HG03103 (cell line): ENCODE data around the gene IFNA13.
"Not testable (repeated sequence)": the region's sequence is repeated elsewhere in the genome, so short reads cannot be mapped to it uniquely, and the experiment has no call there.

Experiments used
- ATAC-seq: cut with Tn5 transposase; IDR thresholded peaks from one replicate; pipeline ENCODE4 v1.9.1; 2021; ENCODE audit warnings: low read depth; ENCODE audit not compliant: unreplicated experiment

IFNA13 gene

DNA sequence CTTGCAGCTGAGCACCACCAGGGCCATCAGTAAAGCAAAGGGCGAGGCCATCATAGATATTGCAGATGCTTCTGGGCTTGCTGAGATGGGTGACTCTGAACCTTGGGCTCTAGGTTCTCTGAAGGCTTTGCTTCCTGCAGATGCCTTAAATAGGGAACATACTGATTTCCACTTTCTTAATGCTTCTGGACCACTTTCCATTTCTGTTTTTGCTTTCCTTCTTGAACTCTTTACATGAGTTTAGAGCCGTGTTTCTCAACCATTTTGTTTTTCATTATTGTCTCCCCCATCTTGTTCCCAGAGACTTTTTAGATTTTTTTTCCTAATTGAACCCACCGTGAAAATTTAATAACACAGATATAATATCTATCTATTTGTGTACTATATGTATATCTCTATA is at the start of gene IFNA13:
TSS of gene IFNA13 (minus strand) at position 101 of the 400 bp plus-strand sequence. CDS start at position 54, 47 bp downstream.
- no peak for ATAC-seq

DNA sequence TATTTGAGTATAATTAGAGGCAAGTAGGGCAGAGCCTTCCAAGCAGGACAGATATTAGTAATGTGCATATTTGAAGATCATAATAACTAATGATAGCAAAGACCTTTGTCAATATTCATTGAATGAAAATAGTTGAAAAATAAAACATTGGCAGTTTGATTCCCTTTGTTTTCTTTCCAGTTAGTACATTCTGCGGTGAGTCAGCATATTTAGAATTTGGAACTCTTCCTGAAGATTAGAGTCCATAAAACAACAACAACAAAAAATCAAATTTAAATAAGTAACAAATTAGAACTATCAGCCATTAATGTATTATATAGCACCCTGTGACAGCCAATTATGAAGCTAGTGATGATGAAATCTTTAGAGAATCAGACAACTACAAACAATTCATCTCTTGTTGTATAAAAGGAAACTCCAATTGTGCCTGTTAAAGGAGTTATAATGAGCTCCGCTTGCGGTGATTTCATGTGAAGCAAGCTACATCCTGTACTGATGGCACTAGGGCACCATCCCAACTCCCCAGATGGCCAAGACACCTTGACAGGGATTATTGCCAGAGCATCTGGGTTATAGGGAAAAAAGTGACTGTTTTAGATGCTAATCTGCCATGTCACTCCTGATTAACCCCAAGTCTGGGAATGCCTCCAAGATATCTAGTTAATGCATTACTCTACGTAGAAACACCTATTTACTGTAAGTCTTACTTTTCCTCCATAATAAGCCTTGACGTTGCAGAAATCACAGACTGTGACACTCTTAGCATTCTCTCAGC is 47.8 kb upstream of the IFNA13 start:
- no peak for ATAC-seq

DNA sequence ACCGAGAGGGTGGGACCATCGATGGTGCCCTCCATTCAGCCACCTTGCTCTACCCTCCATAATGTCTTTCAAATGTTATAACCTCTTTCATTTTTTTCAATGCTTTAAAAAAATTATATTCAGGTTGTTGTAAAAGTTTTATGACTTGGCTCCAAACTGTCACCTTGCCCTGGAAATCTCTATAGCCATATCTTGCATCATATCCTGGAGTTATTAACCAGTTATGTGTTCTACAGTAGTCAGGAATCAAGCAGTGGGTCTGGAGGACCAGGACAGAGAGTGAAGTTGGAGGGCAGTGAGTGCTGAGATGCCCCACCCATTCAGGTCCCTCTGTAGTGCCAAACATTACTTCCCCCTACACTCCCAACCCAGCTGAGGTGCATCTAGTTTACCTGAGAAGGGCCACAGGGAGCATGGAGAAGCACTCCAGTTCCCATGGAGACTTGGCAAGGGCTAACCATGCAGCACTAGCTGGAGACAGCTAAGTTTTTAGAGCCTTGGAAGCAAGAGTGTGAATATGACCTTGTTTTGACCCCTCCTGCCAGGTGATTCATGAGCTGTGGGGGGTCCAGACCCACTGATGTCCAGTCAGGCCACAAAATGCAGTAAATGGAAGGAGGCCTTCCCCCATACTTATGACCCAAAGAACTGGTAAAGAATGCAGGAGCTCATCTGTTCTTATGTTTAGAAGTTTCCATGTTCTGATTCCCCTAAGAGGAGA is 46.5 kb upstream of the IFNA13 start:
- no peak for ATAC-seq

DNA sequence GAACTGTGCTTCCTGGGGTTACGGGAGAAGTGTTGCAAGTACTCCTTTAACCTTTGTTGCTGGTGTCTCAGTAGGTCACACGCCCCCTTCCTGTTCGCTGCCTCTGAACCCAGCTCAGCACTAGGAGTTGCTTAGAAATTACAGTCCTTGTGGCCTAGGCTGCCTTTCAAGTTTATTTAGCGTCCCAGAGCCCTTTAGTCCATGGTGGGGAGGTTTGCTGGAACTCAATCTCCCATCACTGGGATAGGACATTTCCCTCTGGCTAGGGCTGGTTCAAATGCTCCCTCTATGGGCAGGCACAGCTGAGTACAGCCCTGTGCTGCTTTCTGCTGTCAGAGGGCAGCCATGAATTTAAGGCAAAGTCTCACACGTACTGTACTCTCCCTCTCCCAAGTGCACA is 45.8 kb upstream of the IFNA13 start:
- peak; percentile 44 for ATAC-seq

DNA sequence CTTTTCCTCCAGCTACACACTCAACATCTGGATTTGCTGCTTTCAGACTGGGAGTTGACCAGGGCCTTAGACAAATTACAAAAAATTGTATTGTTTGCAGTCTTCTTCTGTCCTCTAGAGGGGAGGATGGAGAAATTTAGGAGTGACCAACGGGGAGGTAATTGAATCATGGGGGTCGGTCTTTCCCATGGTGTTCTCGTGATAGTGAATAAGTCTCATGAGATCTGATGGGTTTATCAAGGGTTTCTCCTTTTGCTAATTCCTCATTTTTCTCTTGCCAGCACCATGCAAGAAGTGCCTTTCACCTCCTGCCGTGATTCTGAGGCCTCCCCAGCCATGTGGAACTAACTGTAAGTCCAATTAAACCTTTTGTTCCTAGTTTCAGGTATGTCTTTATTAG is 45.3 kb upstream of the IFNA13 start:
- no peak for ATAC-seq

DNA sequence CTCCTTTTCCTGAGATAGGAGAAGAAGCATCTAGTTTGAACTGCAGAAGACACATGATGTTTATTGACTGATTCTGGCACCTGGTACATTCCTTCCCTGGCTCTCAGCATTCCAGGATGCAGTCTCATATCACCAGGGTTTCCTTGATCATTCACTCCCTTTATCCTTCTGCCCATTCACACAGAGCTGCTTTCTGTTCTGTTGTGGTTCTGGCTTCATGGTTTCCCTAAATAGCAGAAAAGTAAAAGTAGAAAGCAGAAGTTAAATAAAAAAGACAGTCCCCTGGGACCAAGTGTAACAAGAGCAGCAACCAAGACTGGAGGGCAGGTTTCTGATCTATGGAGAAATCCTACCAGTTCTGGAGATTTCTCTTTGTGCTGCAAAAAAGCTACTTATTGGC is 44.2 kb upstream of the IFNA13 start:
- no peak for ATAC-seq

DNA sequence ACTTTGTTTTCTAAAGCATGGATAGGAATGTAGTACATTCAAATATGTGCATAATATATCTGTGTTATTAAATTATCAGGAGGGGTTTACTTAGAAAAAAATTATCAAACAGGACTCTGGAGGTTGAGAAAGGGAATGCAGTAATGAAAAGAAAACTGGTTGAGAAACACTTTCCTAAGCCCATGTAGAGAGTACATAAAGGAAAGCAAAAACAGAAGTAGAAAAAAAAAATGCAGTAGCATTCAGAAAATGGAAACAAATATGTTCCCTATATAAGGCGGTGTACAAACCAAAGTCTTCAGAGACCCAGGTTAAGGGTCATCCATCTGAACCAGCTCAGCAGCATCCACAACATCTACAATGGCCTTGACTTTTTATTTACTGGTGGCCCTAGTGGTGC is 41.0 kb upstream of the IFNA13 start, which contains the start of gene IFNA8:
TSS of gene IFNA8 (plus strand) at position 301 of the 400 bp plus-strand sequence. CDS start at position 361, 60 bp downstream.
- no peak for ATAC-seq

DNA sequence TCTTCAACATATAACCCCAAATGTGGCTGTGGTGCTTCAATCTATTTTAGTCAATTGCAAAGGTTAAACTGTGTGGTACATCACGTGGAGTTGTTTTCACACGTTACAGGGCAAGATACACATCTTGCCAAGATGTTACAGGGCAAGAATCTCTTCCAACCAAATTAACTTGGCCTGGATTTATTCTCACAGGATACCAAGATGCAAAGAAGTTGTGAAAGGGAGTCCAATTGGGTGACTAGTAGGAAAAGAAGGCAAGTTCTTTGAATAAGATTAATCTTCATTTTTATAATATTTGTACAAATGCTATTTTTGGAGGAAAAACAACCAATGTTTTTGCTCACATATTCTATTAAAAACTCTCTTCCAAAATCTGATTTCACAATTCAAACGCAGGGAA is 36.3 kb upstream of the IFNA13 start:
- ATAC-seq, result no peak

DNA sequence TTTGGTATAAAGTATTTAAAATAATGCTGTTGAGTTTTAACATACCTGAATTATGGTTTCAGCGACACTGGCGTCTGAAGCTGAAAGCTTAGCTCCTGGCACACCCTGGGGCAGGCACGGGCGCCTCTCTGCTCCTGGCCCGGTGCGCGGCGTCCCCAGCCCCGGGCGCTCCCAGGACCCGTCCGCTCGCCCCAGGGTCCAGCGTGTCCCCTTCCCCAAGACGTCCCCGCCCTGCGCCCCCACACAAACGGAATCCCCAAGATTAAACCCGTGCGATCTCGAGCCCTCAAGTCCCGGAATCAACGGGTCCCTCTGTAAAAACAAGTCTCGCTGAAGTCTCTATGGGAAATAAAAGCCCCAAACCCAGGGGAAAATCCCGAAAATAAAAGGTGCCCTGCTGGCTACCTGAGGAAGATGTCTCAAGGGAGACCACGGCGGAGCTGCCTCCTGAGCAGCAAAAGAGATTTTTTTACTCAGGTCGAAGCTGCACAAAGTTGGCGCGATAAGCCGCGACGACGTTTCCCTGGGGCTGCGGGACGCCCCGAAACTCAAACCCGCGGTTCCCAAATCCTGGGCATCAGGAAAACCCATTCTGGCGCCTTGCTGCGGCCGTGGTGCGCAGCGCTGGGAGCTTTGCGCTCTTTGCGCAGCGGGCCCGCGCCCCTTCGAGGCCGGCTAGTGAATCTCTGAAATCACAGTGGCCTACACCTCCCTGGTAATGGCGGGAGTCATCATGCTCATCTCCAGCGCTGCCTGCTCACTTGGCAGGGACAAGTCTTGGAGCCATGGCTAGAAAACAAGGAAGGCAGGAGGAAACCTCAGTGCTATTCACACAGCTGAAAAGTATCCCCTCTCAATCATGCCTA is 34.8 kb upstream of the IFNA13 start:
- ATAC-seq, result peak; percentile 54

DNA sequence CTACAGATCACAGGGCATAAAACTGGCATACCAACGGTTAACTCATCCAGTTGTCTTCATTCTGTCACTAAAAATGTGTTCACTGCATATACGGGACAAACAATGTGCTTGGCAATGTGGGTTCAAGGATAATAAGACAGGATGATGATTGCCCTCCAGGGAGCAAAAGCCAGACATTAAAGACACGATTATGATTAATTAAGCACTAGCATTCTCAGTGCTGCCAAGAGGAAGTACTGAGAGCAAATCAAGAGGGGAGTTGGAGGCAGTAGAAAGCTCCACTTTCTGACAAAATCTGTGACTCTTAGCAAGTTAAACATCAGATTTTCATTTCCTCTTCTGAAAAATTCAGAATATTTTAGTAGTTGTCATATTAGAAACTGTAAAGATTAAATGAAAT is 32.1 kb upstream of the IFNA13 start:
- no peak for ATAC-seq

DNA sequence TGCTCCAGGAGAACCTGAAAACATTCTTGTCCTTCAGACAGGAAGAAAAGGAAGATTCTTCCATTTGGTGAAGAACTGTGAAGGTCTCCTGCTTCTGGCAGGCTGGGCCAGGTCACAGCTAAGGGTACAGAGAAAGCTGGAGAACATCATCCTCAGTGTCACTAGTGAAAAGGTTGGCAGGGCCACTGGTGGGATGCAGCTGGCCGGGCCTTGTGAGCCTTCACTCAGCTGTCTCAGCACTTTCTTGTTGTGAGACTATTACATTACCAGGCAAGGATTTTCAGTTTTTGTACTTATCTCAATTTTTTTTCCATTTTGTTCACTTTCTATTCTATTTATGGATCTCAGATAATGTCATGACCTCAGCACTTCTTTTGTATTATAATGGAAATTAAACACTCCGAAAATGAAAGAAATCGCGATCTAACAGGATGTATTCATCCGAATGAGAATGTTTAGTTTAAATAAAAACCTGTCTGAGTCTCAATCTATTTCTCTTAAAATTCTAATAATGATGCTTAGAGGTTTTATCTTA is 31.2 kb upstream of the IFNA13 start:
- no peak for ATAC-seq

DNA sequence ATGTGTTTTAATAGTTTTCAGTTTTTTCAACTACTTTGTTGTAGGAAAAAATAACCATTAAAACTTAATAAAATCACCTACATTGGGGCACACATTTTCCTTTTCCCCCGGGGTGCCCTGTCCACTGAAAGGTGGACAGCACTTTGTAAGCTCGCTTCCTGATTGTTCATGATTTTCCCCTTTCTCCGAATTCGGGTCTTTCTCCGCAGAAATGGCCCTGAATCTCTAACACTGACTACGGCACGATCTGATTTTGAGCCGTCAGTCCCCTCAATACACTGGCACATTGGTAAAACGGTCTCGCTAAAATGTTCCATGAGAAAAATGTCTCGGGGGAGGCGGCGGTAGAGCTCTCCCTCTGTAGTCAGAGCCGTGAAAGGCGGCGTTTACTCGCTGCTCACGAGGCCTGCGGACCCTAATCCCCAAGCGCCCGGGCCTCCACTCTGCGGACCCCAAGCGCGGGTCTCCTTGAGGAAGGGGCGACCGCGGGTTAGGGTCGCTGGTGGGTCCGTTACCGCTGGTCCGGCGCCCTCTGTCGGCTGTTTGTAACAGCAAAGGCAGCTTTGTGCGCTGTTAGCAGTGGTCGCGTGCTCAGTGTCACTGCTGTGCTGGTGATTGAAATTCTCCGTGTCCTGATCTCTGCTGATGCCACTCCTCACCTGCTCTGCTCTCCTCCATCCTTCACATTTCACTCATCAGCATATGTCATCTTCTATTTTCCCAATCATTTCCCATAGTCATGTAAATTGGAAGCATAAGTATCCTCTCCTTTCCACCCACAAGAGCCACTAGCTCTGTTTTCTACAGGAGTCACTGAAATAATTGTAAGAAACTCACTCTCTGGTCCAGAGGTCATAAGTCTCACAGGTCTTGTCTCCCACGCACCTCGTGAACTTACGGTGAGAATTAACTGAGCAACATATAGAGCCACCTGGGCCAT is 28.2 kb upstream of the IFNA13 start:
- peak; percentile 67 for ATAC-seq

DNA sequence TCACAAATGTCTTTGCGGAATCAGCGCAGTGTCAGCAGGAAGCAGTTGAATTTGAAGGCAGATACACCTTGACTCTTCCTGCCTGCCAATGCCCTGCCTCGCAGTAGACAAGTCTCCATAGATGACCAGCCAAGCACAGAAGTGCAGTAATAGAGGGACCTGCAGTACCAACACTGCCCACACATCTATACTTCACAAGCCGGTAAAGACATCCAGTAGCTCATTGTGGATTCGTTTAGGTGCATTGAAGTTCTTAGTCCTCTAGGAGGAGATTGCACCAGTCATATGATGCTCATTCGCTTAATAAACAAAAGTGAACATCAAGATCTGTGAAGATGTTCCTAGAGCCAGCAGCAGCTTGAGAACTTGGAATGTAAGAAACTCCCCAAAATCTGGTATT is 24.4 kb upstream of the IFNA13 start:
- ATAC-seq, result peak; percentile 76

DNA sequence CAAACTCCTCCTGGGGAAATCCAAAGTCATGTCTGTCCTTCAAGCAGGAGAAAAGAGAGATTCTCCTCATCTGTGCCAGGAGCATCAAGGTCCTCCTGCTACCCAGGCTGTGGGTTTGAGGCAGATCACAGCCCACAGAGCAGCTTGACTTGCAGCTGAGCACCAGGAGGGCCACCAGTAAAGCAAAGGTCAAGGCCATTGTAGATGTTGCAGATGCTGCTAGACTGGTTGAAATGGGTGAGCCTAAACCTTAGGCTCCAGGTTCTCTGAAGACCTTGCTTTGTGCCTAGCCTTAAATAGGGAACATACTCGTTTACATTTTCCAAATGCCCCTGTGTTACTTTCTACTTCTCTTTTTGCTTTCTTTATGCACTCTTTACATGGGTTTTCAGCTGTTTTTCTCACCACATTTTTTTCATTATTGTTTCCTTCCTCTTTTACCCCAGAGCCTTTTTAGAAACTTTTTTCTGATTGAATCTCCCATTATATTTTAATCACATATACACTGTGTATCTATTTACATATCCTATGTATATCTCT is 17.3 kb upstream of the IFNA13 start, which contains the start of gene IFNA2:
TSS of gene IFNA2 (minus strand) at position 268 of the 540 bp plus-strand sequence. CDS start at position 199, 69 bp downstream.
- ATAC-seq, result no peak

DNA sequence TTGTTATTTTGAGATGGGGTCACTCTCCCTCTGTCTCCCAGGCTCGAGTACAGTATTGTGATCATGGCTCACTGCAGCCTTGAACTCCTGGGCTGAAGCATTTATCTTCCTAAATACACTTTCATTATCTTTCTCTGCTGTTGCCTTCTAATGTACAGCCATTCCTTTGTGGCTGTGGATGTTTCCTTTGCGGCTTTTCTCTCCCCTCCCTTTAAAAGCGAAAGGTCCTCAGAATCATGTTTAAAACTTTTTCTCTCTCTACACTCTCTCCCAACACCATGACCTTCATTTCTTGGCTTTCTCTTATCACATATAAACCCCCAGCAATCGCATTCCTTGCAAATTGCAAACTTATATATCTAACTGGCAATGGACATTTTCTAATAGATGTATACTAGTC is 15.8 kb upstream of the IFNA13 start:
- ATAC-seq, result no peak

DNA sequence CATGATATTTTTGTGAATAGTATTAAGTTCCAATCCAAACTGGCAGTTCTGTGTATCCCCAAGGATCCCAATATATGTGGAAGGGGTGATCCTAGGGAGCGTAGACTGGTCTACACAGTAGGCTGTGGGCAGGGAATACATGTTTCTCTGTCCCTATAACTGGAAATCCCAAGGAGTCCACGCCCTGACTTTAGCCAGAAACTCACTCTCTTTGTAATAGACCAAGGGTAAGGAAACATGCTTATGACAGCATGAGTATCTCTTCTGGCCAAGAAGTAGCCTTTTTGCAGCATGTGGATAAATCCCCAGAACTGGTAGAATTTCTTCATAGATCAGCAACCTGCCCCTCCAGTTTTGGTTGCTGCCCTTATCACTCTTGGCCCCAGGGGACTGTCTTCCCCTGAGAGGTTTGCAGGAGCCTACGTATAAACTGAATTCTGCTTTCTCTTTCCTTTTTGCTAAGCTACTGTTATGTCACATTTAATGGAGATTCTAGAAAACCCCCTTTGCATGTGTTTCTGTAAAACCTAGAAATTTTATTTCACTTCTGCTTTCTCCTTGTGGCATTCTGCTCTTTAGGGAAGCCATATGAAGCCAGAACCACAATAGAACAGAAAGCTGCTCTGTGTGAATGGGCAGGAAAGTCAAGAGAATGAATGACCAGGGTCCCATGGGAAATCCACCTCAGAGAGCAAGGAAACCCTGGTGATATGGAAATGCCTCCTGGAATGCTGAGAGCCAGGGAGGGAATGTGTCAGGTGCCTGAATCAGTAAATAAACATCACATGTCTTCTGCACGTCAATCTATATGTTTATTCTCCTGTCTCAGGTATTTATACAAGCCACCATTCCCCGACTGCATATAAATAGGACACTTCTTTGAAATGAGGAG is 13.8 kb upstream of the IFNA13 start:
- peak; percentile 97 for ATAC-seq

DNA sequence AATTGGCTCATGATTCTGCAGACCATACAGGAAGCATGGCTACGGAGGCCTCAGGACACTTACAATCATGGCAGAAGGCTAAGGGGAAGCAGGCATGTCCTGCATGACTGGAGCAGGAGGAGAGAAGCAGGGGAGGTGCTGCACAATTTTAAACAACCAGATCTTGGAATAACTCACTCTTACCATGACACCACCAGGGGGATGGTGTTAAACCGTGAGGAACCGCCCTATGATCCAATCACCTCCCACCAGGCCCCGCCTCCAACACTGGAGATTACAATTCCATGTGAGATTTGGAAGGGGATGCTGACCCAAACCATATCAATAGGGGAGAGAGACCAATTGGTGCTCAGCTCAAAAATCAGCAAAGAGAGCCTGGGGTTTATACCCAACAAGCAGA is 3.6 kb upstream of the IFNA13 start:
- ATAC-seq, result not testable (repeated sequence)

DNA sequence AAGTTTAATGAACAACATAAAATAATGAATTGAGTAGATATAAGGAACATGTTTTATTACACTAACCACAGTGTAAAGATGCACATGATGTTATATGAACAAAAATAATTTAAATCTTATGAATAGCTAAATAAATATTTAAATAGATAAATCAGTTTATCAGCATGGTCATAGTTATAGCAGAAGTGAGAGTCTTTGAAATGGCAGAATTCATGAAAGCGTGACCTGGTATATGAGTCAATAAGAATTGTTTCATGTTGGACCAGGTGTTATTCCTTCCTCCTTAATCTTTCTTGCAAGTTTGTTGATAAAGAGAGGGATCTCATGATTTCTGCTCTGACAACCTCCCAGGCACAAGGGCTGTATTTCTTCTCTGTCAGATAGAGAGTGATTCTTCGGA is 688 bp downstream of the IFNA13 start:
- peak; percentile 85 for ATAC-seq
